KOPT-K1 (cell line): Measurements from ENCODE around the gene RARA.

Experiments used
- H3K27ac ChIP-seq: fragments of 200-600 bp; sonication (generic); 2 replicates; pipeline ENCODE4 v1.5.1; 2016; ENCODE audit warnings: antibody characterized with exemption, mild to moderate bottlenecking, low read depth, low read length; ENCODE audit not compliant: poor library complexity, severe bottlenecking
- H3K36me3 ChIP-seq: fragments of 200-600 bp; sonication (generic); 2 replicates; pipeline ENCODE4 v1.5.1; 2017; ENCODE audit warnings: antibody characterized with exemption, mild to moderate bottlenecking, low read length, moderate library complexity; ENCODE audit not compliant: insufficient read depth
- H3K9me3 ChIP-seq: fragments of 200-600 bp; sonication (generic); 2 replicates; pipeline ENCODE4 v1.5.1; 2017; ENCODE audit warnings: antibody characterized with exemption, low read length, mild to moderate bottlenecking; ENCODE audit not compliant: insufficient read depth, poor library complexity, severe bottlenecking

Gene RARA

DNA sequence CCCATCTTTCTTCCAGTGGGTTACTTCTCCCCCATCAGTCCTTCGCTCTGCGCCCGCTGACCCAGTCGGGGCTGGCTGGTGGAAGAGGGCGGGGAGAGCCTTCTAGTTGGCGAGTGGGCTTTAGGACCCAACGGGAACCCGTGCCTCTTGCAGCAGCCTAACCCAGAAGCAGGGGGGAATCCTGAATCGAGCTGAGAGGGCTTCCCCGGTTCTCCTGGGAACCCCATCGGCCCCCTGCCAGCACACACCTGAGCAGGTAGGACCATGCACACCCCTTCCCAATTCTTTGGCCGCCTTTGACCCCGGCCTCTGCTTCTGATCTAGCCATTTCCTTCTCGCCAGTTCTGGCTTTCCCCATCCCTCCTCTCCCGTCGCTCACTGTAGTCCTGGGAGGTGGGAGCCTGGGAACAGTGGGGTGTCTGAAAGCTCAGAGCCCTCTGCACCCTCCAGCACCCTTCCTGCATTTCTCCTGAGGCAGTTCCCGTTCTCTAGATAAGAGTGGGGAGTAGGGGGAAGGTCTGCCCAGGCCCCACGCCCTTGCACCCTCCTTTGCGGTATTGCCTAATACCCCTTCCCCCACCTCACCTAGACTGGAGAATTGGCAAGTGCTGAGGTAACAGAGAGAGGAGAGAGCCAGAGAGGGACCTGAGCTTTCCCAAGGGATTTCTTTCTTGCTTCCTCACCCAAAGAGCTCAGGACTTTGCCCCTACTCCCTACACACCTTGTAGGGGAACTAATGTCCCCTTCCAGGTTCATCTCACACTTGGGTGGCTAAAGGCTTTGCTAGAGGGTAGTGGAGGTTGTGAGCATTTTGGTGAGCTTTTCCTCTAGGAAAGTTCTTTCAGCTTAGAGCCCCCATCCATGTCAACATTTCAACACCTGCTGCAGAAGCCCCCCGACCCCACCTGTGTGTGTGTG, at the start of gene RARA:
Gene RARA, plus strand, starts transcription at position 150 of the 918 bp plus-strand sequence. CDS start 22,039 bp downstream, outside the sequence.
- peak within 1 kb of the TSS; percentile 76 for H3K27ac ChIP-seq
- H3K9me3 ChIP-seq, result no peaks in the 10 kb centered on the region
- peaks cover 12% of the 10 kb centered on the region for H3K36me3 ChIP-seq

DNA sequence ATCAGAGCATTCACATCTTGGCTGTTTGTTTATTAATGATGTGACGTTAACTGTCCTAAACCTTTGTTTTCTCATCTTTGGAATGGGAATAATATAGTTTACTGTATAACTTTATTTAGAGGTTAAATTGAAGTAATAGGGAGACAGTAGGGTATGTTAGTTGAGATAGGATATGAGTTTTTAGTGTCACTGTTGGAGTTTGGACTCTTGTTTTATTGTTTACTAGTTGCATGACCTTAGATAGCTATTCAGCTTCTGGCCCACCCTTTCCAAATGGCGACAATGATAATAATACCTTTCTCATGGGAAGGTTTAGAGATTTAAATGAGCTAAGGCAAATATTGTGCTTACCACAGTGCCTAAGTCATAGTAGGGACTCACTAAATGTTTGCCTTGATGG, 49.5 kb upstream of the RARA start:
- H3K36me3 ChIP-seq, result peaks cover 66% of the 10 kb centered on the region
- H3K9me3 ChIP-seq, result no peaks in the 10 kb centered on the region
- H3K27ac ChIP-seq, result no peak overlapping the region

DNA sequence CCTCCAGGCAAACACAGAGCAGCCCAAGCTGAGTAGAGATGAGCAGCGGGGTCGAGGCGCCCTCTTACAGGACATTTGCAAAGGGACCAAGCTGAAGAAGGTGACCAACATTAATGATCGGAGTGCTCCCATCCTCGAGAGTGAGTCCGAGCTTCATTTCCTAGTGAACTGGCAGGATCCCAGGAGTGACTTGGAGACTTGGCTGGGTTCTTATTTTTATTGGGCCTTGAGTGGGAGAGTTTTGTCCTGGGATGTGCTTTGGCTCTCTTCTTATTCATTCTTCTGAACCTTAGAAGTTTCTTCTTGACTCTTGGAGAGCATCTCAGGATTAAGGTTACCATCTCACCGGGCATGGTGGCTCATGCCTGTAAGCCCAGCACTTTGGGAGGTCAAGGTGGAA, 48.5 kb upstream of the RARA start:
- Histone ChIP-seq H3K27ac (no peak overlapping the region), H3K36me3 (peaks cover 76% of the 10 kb centered on the region), H3K9me3 (no peaks in the 10 kb centered on the region)

DNA sequence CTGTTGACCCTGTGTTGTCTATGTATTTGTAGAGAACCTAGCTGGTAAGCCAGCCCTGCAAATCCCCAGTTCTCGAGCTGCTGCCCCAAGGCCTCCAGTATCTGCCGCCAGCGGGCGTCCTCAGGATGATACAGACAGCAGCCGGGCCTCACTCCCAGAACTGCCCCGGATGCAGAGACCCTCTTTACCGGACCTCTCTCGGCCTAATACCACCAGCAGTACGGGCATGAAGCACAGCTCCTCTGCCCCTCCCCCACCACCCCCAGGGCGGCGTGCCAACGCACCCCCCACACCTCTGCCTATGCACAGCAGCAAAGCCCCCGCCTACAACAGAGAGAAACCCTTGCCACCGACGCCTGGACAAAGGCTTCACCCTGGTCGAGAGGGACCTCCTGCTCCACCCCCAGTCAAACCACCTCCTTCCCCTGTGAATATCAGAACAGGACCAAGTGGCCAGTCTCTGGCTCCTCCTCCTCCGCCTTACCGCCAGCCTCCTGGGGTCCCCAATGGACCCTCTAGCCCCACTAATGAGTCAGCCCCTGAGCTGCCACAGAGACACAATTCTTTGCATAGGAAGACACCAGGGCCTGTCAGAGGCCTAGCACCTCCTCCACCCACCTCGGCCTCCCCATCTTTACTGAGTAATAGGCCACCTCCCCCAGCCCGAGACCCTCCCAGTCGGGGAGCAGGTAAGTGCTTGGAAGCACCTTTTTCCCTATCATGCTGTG, 44.4 kb upstream of the RARA start:
- Histone ChIP-seq H3K9me3 (no peaks in the 10 kb centered on the region), H3K36me3 (peaks cover 70% of the 10 kb centered on the region)

DNA sequence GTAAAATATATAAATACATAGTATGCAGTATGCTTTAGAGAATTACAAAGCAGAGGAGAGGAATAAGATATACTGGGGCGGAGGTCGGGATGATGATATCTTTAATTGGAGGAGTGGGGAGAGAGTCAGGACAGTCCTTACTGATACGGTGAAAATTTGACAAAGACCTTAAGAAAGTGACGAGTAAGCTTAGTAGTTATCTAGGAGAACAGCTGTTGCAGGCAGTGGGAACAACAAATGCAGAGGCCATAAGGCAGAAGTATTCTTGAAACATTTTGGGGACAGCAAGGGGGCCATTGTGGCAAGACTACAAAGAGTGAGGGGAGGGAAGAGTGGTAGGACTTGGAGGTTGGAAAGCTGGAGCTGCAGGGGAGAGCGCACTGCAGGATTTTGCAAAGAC, 43.6 kb upstream of the RARA start:
- H3K9me3 ChIP-seq, result no peaks in the 10 kb centered on the region
- peaks cover 67% of the 10 kb centered on the region for H3K36me3 ChIP-seq
- H3K27ac ChIP-seq, result no peak overlapping the region

More for the DNA sequence above, 44.4 kb upstream of the RARA start:
- H3K27ac ChIP-seq, result no peak overlapping the region

DNA sequence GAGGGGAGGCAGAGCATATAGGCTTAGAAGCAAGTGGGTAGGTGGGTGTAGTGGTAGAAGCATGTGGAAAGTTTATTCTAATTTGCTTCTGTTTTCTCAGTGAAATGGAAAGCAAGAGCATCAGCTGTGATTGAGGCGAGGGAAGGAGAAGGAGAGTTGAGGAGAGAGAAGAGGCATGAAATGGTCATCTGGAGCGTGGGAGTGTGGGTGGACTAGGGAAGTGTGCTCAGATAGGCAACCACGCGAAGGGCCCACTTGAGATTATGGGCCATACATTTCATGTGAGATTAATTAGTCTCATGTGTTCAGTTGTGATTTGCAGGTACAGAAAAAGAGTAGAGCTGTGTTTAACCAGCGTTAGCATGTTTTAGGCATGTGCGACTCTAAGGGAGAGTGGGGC, 42.1 kb upstream of the RARA start:
- peaks cover 69% of the 10 kb centered on the region for H3K36me3 ChIP-seq
- no peak overlapping the region for H3K27ac ChIP-seq
- H3K9me3 ChIP-seq, result no peaks in the 10 kb centered on the region

GRCh38 chr17:40268141-40268712, 40.8 kb upstream of the RARA start:
- no peak overlapping the region for H3K27ac ChIP-seq
- H3K9me3 ChIP-seq, result no peaks in the 10 kb centered on the region
- peaks cover 64% of the 10 kb centered on the region for H3K36me3 ChIP-seq

DNA sequence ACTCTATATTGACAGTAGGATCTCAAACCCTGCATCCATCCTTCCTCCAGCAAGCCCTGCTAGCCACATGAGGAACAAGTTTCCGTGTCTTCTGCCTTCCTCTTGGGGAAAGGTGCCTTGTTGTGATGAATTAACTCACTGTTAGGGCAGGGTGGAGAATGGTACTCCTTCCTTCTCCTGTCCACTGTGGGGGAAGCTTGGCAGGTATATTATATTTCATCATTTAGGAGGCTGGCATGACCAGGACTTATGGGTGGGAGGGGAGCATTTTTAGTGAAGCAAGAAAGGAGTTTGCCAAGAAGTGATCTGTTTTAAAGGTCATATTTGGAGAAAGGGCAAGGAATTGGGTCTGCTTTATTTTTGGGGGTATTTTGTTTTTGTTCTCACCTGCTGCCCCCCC, 30.6 kb upstream of the RARA start:
- peaks cover 80% of the 10 kb centered on the region for H3K36me3 ChIP-seq
- H3K9me3 ChIP-seq, result no peaks in the 10 kb centered on the region
- no peak overlapping the region for H3K27ac ChIP-seq

DNA sequence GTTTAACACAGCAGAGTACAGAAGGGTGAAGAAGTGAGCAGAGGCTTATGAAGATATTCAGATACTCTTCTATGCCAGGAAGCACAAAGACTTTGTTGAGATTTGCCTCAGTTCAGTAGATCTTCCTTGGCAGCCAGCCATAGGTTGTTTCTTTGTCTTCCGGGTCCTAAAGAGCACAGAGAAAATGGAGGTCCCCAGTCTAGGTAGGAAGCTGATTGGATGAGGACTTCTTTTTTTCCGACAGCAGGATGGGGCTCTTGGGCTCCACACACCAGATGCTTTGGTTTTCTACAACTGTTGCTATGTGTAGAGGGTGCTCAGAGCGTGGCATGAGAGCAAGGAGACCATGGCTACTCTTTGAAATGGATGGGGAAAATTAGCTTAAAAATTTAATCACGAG, 29.6 kb upstream of the RARA start:
- H3K27ac ChIP-seq, result no peak overlapping the region
- peaks cover 71% of the 10 kb centered on the region for H3K36me3 ChIP-seq
- H3K9me3 ChIP-seq, result no peaks in the 10 kb centered on the region

- Histone ChIP-seq H3K27ac (peak overlapping the region; percentile 65), H3K9me3 (no peaks in the 10 kb centered on the region), H3K36me3 (peaks cover 48% of the 10 kb centered on the region)
Observed at GRCh38 chr17:40281663-40282062, 27.3 kb upstream of the RARA start.

DNA sequence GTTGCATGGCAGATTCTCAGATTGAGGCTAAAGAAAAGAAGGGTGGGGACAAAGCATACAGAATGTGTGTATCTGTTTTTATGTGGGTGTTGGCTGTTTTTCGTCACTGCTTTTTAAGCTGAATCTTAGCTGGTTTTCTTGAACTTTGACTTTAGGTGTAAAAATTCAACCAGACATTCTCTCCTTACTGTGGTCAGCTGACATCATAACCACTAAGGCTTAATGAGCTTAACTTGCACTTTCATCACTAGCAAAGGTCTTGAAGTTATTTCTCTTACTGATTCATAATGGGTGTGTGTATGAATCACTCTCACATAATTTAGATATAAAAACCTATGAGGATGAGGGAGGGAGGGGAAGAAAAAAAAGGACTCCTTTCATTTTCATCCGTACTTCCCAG, 25.3 kb upstream of the RARA start:
- Histone ChIP-seq H3K27ac (no peak overlapping the region), H3K9me3 (no peaks in the 10 kb centered on the region), H3K36me3 (peaks cover 30% of the 10 kb centered on the region)

DNA sequence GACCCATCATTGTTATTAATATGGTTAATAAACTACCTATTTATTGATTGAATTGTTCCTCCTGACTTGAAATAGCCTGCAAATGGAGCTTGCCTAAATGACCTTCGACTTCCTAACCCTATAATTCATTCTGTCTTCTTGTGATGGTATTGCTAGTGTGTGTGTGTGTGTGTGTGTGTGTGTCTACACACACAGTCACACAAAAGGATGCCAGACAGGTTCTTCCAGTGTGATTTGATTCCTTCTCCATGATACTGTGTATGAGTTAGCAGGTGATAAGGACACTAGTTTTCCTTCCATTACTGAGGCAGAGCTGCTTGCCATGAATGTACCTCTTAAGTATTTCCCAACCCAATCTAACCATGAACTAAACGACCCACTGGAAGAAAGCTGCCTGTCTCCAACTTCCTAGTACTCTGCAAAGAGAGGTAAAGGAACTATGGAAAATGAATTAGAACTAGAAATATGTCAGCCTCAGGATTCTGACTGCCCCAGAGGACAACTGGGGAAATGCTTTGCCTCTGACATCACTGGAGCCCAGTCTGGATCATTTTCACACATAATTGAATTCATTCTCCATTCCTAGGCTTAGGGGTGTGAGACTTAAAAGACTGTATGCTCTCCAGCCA, 24.8 kb upstream of the RARA start:
- peaks cover 28% of the 10 kb centered on the region for H3K36me3 ChIP-seq
- no peaks in the 10 kb centered on the region for H3K9me3 ChIP-seq
- H3K27ac ChIP-seq, result no peak overlapping the region

DNA sequence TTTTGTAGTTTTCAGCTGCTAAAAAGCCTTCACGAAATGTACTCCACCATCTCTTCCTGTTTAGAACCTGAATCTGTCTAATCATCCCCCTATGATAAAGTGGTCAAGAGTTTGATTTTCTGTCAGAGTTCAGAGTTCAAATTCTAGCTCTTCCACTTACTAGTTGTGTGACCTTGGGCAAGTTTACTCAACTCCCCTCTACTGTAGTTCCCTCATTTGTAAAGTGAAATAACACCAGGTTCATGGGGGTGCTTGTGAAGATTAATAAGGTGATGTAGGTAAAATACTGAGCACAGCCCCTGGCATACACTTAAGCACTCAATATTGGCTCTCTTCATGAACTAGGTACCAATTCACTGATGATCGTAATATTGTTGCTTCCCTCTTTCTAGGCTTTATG, 22.5 kb upstream of the RARA start:
- peaks cover 28% of the 10 kb centered on the region for H3K36me3 ChIP-seq
- H3K9me3 ChIP-seq, result no peaks in the 10 kb centered on the region
- no peak overlapping the region for H3K27ac ChIP-seq

- peaks cover 32% of the 10 kb centered on the region for H3K36me3 ChIP-seq
- H3K27ac ChIP-seq, result peak overlapping the region; percentile 39
Observed at GRCh38 chr17:40287159-40287493, 21.9 kb upstream of the RARA start.

More at GRCh38 chr17:40287159-40287493, 21.9 kb upstream of the RARA start:
- H3K9me3 ChIP-seq, result no peaks in the 10 kb centered on the region
